Tibial artery (tissue), 4 donors: ENCODE results near the gene BMPR1B.

Experiments used
- DNase-seq, 2 donors: peaks; one replicate each; pipeline ENCODE4 v3.0.0-alpha.2; 2019
- H3K27ac ChIP-seq, 2 donors: fragments of 200-600 bp; sonication (generic) in 1 of 2; 1 replicate in 1 of 2; 2 replicates in 1 of 2; pipeline ENCODE4 v1.5.1; 2018 to 2019; ENCODE audit warnings: mild to moderate bottlenecking in 1 of 2
- H3K27me3 ChIP-seq, 2 donors: fragments of 200-600 bp; sonication (generic) in 1 of 2; one replicate each; pipeline versions ENCODE4 v1.5.1 to v1.6.0; 2016 to 2019
- H3K36me3 ChIP-seq, 3 donors: fragments of 200-600 bp; sonication (generic) in 2 of 3; one replicate each; pipeline ENCODE4 v1.5.1; 2016 to 2019; ENCODE audit warnings: mild to moderate bottlenecking in 2 of 3
- H3K4me1 ChIP-seq, 4 donors: fragments of 200-600 bp; sonication (generic) in 2 of 4; 1 replicate in 3 of 4; 2 replicates in 1 of 4; pipeline ENCODE4 v1.5.1; 2016 to 2019
- H3K4me3 ChIP-seq, 2 donors: fragments of 200-600 bp; sonication (generic) in 1 of 2; 1 replicate in 1 of 2; 2 replicates in 1 of 2; pipeline ENCODE4 v1.5.1; 2018 to 2019; ENCODE audit warnings: mild to moderate bottlenecking in 2 of 2
- H3K9me3 ChIP-seq, 3 donors: fragments of 200-600 bp; sonication (generic) in 1 of 3; one replicate each; pipeline ENCODE4 v1.5.1; 2016 to 2019
- CTCF ChIP-seq, 2 experiments: fragments of 200-600 bp in 1 of 2; fragments of 450-650 bp in 1 of 2; IDR thresholded peaks; one replicate each; pipeline ENCODE4 v1.5.1; 2017 to 2019; ENCODE audit warnings: antibody characterized with exemption in 2 of 2, mild to moderate bottlenecking in 1 of 2, moderate library complexity in 1 of 2
- intact Hi-C: fragments of 100-400 bp; cut with DNase I; formaldehyde crosslinking; loops from one replicate; pipeline ENCODE4 v1.15.0; 2023; ENCODE audit warnings: low total_unique reads

BMPR1B gene

GRCh38 chr4:94961420-94961819, 203.7 kb downstream of the BMPR1B start:
- Histone ChIP-seq H3K27ac (no peak overlapping the region), H3K9me3 (peaks cover 0 to 9% (median 0%) of the 10 kb centered on the region in 3 donors), H3K27me3 (no peaks in the 10 kb centered on the region), H3K4me3 (no peak overlapping the region), H3K36me3 (no peaks in the 10 kb centered on the region), H3K4me1 (peaks cover 0 to 14% (median 1%) of the 10 kb centered on the region in 4 donors)
- intact Hi-C loops: no loop called here
- no peak for DNase-seq
- TF ChIP-seq CTCF (IDR thresholded peaks at IDR 0.05): no peak

GRCh38 chr4:94962484-94962883, 204.7 kb downstream of the BMPR1B start:
- intact Hi-C loops: no loop called here
- H3K27ac ChIP-seq: no peak overlapping the region

GRCh38 chr4:94965852-94966251, 208.1 kb downstream of the BMPR1B start:
- intact Hi-C loops: no loop called here
- no peak for DNase-seq
- H3K4me1 ChIP-seq: peaks cover 0 to 7% (median 1%) of the 10 kb centered on the region in 4 donors
- no peaks in the 10 kb centered on the region for H3K36me3 ChIP-seq
- H3K27ac ChIP-seq: no peak overlapping the region
- no peaks in the 10 kb centered on the region for H3K27me3 ChIP-seq
- no peak for TF ChIP-seq CTCF (IDR thresholded peaks at IDR 0.05)
- no peak overlapping the region for H3K4me3 ChIP-seq
- peaks cover 0 to 9% (median 0%) of the 10 kb centered on the region in 3 donors for H3K9me3 ChIP-seq

More at GRCh38 chr4:94962484-94962883, 204.7 kb downstream of the BMPR1B start:
- DNase-seq: no peak
- H3K9me3 ChIP-seq: peaks cover 0 to 9% (median 0%) of the 10 kb centered on the region in 3 donors
- TF ChIP-seq CTCF (IDR thresholded peaks at IDR 0.05): no peak
- no peaks in the 10 kb centered on the region for H3K27me3 ChIP-seq
- peaks cover 0 to 14% (median 1%) of the 10 kb centered on the region in 4 donors for H3K4me1 ChIP-seq
- H3K4me3 ChIP-seq: no peak overlapping the region
- H3K36me3 ChIP-seq: no peaks in the 10 kb centered on the region

- Histone ChIP-seq H3K9me3 (no peaks in the 10 kb centered on the region), H3K36me3 (no peaks in the 10 kb centered on the region), H3K27me3 (no peaks in the 10 kb centered on the region), H3K4me1 (no peaks in the 10 kb centered on the region), H3K4me3 (no peak overlapping the region), H3K27ac (no peak overlapping the region)
- TF ChIP-seq CTCF (IDR thresholded peaks at IDR 0.05): no peak
- intact Hi-C loops: no loop called here
- no peak for DNase-seq
Measured at GRCh38 chr4:94968493-94968892, 210.7 kb downstream of the BMPR1B start.

GRCh38 chr4:94970650-94971049, 212.9 kb downstream of the BMPR1B start:
- Histone ChIP-seq H3K4me3 (no peak overlapping the region), H3K27me3 (no peaks in the 10 kb centered on the region), H3K9me3 (no peaks in the 10 kb centered on the region), H3K4me1 (no peaks in the 10 kb centered on the region), H3K36me3 (no peaks in the 10 kb centered on the region), H3K27ac (no peak overlapping the region)
- no peak for DNase-seq
- TF ChIP-seq CTCF (IDR thresholded peaks at IDR 0.05): no peak
- intact Hi-C loops: no loop called here

GRCh38 chr4:94974773-94975172, 217.0 kb downstream of the BMPR1B start:
- no peak for TF ChIP-seq CTCF (IDR thresholded peaks at IDR 0.05)
- H3K4me1 ChIP-seq: peaks cover 0 to 11% (median 0%) of the 10 kb centered on the region in 4 donors
- intact Hi-C loops: no loop called here

More at GRCh38 chr4:94974773-94975172, 217.0 kb downstream of the BMPR1B start:
- H3K27me3 ChIP-seq: no peaks in the 10 kb centered on the region
- H3K36me3 ChIP-seq: no peaks in the 10 kb centered on the region
- no peaks in the 10 kb centered on the region for H3K9me3 ChIP-seq
- no peak overlapping the region for H3K4me3 ChIP-seq
- DNase-seq: no peak
- H3K27ac ChIP-seq: no peak overlapping the region
